Measurements from ENCODE around the gene ZNF487.
A peak's percentile ranks its signal among the peaks of the same experiment; 100 is the strongest.
"Not testable (repeated sequence)": the region's sequence is repeated elsewhere in the genome, so short reads cannot be mapped to it uniquely, and the experiment has no call there.

Gene ZNF487

DNA sequence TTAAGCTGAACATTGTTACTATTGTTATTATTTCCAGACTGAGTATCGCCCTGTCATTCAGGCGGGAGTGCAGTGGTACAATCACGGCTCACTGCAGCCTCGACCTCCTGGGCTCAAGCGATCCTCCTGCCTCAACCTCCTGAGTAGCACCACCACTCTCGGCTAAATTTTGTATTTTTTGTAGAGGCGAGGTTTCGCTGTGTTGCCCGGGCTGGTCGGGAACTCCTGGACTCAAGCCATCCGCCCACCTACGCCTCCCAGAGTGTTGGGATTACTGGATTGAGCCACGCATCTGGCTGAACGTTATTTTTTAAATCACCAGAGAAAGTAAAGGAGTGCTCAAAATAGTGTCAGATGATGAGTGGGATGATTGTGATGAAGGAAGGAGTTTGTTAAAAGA is 26.6 kb upstream of the ZNF487 start:
- peak overlapping the region; percentile 87; the same call in 1 of the 2 replicates for H3K4me3 ChIP-seq (ENCODE audit: low read length)
- no peak for TF ChIP-seq ZNF274 (IDR thresholded peaks at IDR 0.05; ENCODE audit: low read depth, low read length)

- TF ChIP-seq ZNF274 (IDR thresholded peaks at IDR 0.05; ENCODE audit: low read depth, low read length), result no peak
- H3K4me3 ChIP-seq (ENCODE audit: low read length), result no peak overlapping the region
Measured at GRCh38 chr10:43411536-43411935, 25.4 kb upstream of the ZNF487 start.

DNA sequence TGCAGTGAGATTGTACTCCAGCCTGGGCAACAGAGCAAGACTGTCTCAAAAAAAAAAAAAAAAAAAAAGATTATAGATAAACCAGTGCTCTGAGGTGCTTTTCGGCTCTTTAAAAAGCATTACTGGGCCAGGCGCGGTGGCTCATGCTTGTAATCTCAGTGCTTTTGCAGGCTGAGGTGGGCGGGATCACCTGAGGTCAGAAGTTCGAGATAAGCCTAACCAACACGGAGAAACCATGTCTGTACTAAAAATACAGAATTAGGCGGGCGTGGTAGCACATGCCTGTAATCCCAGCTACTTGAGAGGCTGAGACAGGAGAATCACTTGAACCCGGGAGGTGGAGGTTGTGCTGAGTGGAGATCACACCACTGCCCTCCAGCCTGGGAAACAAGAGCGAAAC is 21.4 kb upstream of the ZNF487 start:
- no peak for TF ChIP-seq ZNF274 (IDR thresholded peaks at IDR 0.05; ENCODE audit: low read depth, low read length)
- no peak overlapping the region for H3K4me3 ChIP-seq (ENCODE audit: low read length)

- no peak overlapping the region for H3K4me3 ChIP-seq (ENCODE audit: low read length)
- TF ChIP-seq ZNF274 (IDR thresholded peaks at IDR 0.05; ENCODE audit: low read depth, low read length), result no peak
Measured at GRCh38 chr10:43417950-43418768, 18.8 kb upstream of the ZNF487 start.

GRCh38 chr10:43419997-43420368 is 16.9 kb upstream of the ZNF487 start:
- H3K4me3 ChIP-seq (ENCODE audit: low read length), result peak overlapping the region; percentile 48; the same call in 1 of the 2 replicates
- TF ChIP-seq ZNF274 (IDR thresholded peaks at IDR 0.05; ENCODE audit: low read depth, low read length), result no peak

GRCh38 chr10:43420369-43421200 is 16.3 kb upstream of the ZNF487 start:
- H3K4me3 ChIP-seq (ENCODE audit: low read length), result peak overlapping the region; percentile 48
- no peak for TF ChIP-seq ZNF274 (IDR thresholded peaks at IDR 0.05; ENCODE audit: low read depth, low read length)

DNA sequence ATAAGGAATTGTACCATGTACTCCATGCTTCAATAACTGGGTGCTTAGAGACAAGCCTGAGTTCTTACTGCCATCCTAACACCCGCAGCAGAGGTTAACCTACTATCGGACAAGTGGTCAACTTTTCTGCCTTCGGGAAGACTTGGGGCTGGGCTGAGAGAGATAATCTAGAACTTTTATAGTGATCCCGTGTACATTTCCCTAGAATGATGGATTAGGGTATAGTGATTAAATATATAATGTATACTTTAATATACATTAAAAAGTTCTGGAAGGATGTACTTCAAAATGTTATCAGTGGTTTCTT is 15.8 kb upstream of the ZNF487 start:
- TF ChIP-seq ZNF274 (IDR thresholded peaks at IDR 0.05; ENCODE audit: low read depth, low read length), result no peak
- H3K4me3 ChIP-seq (ENCODE audit: low read length), result peak overlapping the region; percentile 48

DNA sequence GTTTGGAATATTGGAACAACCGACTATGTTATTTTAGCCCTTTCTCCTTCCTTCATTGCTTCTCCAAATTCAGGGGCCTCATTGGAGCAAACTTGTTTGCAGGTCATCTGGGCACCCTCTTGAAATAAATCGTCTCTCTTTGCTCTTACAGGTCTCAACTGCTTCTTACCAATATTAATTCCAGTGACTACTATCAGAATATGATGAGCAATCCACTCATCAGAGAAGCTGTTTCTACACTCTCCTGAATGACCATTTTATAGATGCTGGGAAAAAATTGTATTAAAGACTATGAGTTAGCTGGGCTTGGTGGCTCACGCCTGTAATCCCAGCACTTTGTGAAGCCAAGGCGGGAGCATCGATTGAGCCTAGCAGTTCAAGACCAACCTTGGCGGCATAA is 15.4 kb upstream of the ZNF487 start:
- no peak for TF ChIP-seq ZNF274 (IDR thresholded peaks at IDR 0.05; ENCODE audit: low read depth, low read length)
- no peak overlapping the region; the same call in 1 of the 2 replicates for H3K4me3 ChIP-seq (ENCODE audit: low read length)

DNA sequence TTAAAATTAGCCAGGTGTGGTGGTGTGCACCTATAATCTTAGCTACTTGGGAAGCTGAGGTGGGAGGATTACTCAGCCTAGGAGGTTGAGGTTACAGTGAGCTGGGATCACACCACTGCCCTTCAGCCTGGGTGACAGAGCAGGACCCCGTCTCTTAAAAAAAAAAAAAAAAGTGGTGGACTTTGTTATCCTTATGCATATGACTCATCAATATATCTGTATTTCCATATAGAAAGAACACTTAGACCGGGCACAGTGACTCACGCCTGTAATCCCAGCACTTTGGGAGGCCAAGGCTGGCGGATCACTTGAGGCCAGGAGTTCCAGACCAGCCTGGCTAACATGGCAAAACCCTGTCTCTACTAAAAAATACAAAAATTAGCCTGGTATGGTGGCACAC is 15.0 kb upstream of the ZNF487 start:
- not testable (repeated sequence) for H3K4me3 ChIP-seq (ENCODE audit: low read length)

DNA sequence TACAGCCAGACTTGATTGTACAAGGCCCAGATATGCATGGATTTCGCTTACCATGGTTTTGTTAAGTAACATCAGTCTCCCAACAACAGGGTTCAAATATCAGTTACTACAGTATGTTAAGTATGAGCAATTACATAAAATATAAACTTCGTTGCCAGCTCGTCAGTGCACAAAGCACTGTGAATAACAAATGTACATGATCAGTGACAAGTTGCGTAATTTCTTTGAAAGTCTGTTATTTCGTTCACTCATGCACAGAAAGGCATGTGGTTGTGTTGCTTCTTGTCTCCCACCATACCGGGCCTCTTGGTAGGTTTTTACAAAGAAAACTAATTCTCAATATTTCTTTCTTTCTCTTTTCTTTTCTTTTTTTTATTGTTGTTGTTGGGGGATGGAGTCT is 12.5 kb upstream of the ZNF487 start:
- no peak for TF ChIP-seq ZNF274 (IDR thresholded peaks at IDR 0.05; ENCODE audit: low read depth, low read length)
- H3K4me3 ChIP-seq (ENCODE audit: low read length), result no peak overlapping the region

- not testable (repeated sequence) for H3K4me3 ChIP-seq (ENCODE audit: low read length)
Measured at GRCh38 chr10:43426476-43426875, 10.4 kb upstream of the ZNF487 start.

DNA sequence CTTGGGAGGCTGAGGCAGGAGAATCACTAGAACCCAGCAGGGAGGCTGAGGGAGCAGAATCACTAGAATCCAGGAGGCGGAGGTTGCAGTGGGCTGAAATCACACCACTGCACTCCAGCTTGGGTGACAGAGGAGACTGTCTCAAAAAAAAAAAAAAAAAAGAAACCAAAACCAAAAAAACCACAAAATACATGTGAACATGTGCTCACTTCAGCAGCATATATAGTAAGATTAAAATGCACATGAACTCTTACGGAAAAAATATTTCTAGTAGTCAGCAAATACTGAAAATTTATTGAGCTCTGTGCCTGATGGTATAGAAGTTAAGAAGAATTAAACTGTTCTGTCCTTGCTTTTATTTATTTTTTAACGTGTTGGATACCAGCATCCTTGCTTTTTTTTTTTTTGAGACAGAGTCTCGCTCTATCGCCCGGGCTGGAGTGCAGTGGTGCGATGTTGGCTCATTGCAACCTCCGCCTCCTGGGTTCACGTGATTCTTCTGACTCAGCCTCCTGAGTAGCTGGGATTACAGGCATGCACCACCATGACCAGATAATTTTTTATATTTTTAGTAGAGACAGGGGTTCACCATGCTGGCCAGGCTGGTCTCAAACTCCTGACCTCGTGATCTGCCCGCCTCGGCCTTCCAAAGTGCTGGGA is 9.6 kb upstream of the ZNF487 start:
- no peak overlapping the region for H3K4me3 ChIP-seq (ENCODE audit: low read length)
- TF ChIP-seq ZNF274 (IDR thresholded peaks at IDR 0.05; ENCODE audit: low read depth, low read length), result no peak

GRCh38 chr10:43430926-43431663 is 5.8 kb upstream of the ZNF487 start:
- TF ChIP-seq ZNF274 (IDR thresholded peaks at IDR 0.05; ENCODE audit: low read depth, low read length), result no peak
- H3K4me3 ChIP-seq (ENCODE audit: low read length), result no peak overlapping the region

Measured in GM08714 (cell line).